Dendritic cell treated with granulocyte-macrophage colony-stimulating factor and Interleukin-4, amounts not matched to agents 40 ng/mL and 50 ng/mL, for 4 days (primary cell): ENCODE results near the gene AGBL1.

ENCODE experiments used
- H3K27ac Mint-ChIP-seq: one replicate; pipeline ENCODE4 v1.8.0; 2022; ENCODE audit warnings: mild to moderate bottlenecking, mixed read lengths
- H3K27me3 Mint-ChIP-seq: one replicate; pipeline ENCODE4 v1.8.0; 2022; ENCODE audit warnings: mild to moderate bottlenecking, mixed read lengths
- H3K36me3 Mint-ChIP-seq: one replicate; pipeline ENCODE4 v1.8.0; 2022; ENCODE audit warnings: low read depth, mixed read lengths
- H3K4me1 Mint-ChIP-seq: one replicate; pipeline ENCODE4 v1.8.0; 2022; ENCODE audit warnings: low read depth, mixed read lengths
- H3K4me3 Mint-ChIP-seq: one replicate; pipeline ENCODE4 v1.8.0; 2022; ENCODE audit warnings: mild to moderate bottlenecking, moderate library complexity, mixed read lengths
- H3K9me3 Mint-ChIP-seq: one replicate; pipeline ENCODE4 v1.8.0; 2022; ENCODE audit warnings: mixed read lengths
- intact Hi-C: fragments of 100-400 bp; cut with micrococcal nuclease; formaldehyde crosslinking; loops from one replicate; pipeline ENCODE4 v1.15.0; 2022

Gene AGBL1

GRCh38 chr15:86079508-86080266 is at the start of gene AGBL1:
Gene AGBL1 (plus strand): TSS chr15:86079871.
- Mint-ChIP-seq H3K4me3 (no peak within 1 kb of the TSS), H3K9me3 (no peaks in the 10 kb centered on the region), H3K36me3 (no peaks in the 10 kb centered on the region), H3K27ac (no peak within 1 kb of the TSS), H3K4me1 (no peaks in the 10 kb centered on the region), H3K27me3 (peaks cover 1% of the 10 kb centered on the region)
- intact Hi-C loops, result no loop called here

DNA sequence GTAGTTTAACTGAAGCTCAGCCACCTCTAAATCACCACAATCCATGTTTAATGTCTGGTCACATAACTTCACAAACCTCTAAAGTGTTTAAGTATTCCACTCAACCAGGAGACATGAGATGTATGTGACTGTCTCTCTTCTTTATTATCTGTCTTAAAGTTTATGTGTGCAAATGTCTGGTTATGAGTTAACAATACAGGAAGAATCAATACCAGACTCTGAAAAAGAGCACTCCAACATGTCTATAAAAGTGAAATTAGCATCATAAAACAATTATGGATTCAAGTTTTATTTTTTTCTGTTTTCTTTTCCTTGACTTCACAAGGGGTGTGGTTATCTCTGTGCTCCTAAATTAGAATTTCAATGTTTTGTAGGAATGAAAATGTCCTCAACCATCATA is 44.8 kb upstream of the AGBL1 start:
- Mint-ChIP-seq H3K27me3 (no peaks in the 10 kb centered on the region), H3K4me3 (no peak overlapping the region), H3K9me3 (no peaks in the 10 kb centered on the region)

GRCh38 chr15:86036243-86036642 is 43.4 kb upstream of the AGBL1 start:
- H3K36me3 Mint-ChIP-seq, result no peaks in the 10 kb centered on the region
- intact Hi-C loops, result no loop called here
- no peaks in the 10 kb centered on the region for H3K4me1 Mint-ChIP-seq
- H3K27me3 Mint-ChIP-seq, result no peaks in the 10 kb centered on the region
- H3K27ac Mint-ChIP-seq, result no peak overlapping the region
- no peaks in the 10 kb centered on the region for H3K9me3 Mint-ChIP-seq
- no peak overlapping the region for H3K4me3 Mint-ChIP-seq

More for the DNA sequence above, 44.8 kb upstream of the AGBL1 start:
- intact Hi-C loops, result no loop called here
- no peaks in the 10 kb centered on the region for H3K36me3 Mint-ChIP-seq
- no peaks in the 10 kb centered on the region for H3K4me1 Mint-ChIP-seq
- H3K27ac Mint-ChIP-seq, result no peak overlapping the region

DNA sequence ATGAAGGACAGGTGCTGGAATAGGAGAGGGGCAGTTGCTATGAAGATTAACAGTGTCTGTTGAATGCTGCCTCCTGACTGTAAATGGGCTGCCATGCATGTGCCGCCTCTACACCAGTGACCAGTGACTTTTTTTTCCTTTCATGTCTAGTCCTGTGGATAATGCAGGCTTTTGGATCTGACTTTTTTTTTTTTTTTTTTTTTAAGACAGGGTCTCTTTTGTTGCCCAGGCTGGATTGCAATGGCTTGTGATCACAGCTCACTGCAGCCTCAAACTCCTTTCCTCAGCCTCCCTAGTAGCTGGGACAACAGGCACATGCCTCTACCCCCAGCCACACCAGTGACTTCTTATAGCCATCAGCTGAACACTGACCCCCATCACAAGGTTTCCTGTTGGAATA is 41.2 kb upstream of the AGBL1 start:
- intact Hi-C loops, result no loop called here
- H3K36me3 Mint-ChIP-seq, result no peaks in the 10 kb centered on the region

GRCh38 chr15:86040356-86041033 is 39.2 kb upstream of the AGBL1 start:
- intact Hi-C loops, result no loop called here
- Mint-ChIP-seq H3K9me3 (no peaks in the 10 kb centered on the region), H3K27me3 (no peaks in the 10 kb centered on the region), H3K36me3 (no peaks in the 10 kb centered on the region), H3K4me1 (no peaks in the 10 kb centered on the region), H3K4me3 (no peak overlapping the region), H3K27ac (no peak overlapping the region)

More for the DNA sequence above, 41.2 kb upstream of the AGBL1 start:
- Mint-ChIP-seq H3K9me3 (no peaks in the 10 kb centered on the region), H3K27me3 (no peaks in the 10 kb centered on the region), H3K27ac (no peak overlapping the region), H3K4me3 (no peak overlapping the region), H3K4me1 (no peaks in the 10 kb centered on the region)

DNA sequence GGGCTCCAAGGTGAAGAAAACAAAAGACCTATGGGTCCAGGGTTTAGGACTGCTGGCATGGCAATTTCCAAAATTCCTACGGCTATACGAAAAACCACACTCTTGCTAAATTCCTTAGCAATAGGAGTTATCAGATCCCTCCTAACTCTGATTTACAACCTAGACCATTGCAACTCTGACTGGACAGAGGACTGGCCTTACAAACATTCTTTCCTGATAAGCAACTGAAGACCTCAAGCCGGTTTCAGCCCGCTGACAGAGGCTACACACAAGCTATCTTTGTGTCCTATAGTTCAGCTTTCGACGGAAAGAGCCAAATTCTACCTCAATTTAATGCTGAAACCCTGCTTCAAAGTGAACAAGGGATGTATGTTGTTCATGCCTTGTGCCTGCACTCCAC is 38.3 kb upstream of the AGBL1 start:
- Mint-ChIP-seq H3K27me3 (no peaks in the 10 kb centered on the region), H3K4me3 (no peak overlapping the region), H3K36me3 (no peaks in the 10 kb centered on the region), H3K4me1 (no peaks in the 10 kb centered on the region), H3K9me3 (no peaks in the 10 kb centered on the region), H3K27ac (no peak overlapping the region)
- intact Hi-C loops, result no loop called here

GRCh38 chr15:86042226-86042625 is 37.4 kb upstream of the AGBL1 start:
- H3K9me3 Mint-ChIP-seq, result no peaks in the 10 kb centered on the region
- no peak overlapping the region for H3K27ac Mint-ChIP-seq
- intact Hi-C loops, result no loop called here
- H3K4me3 Mint-ChIP-seq, result no peak overlapping the region
- no peaks in the 10 kb centered on the region for H3K36me3 Mint-ChIP-seq
- H3K4me1 Mint-ChIP-seq, result no peaks in the 10 kb centered on the region
- H3K27me3 Mint-ChIP-seq, result no peaks in the 10 kb centered on the region

GRCh38 chr15:86044981-86045380 is 34.7 kb upstream of the AGBL1 start:
- Mint-ChIP-seq H3K27ac (no peak overlapping the region), H3K9me3 (no peaks in the 10 kb centered on the region), H3K4me3 (no peak overlapping the region), H3K4me1 (no peaks in the 10 kb centered on the region), H3K27me3 (peaks cover 1% of the 10 kb centered on the region), H3K36me3 (no peaks in the 10 kb centered on the region)
- intact Hi-C loops, result no loop called here

DNA sequence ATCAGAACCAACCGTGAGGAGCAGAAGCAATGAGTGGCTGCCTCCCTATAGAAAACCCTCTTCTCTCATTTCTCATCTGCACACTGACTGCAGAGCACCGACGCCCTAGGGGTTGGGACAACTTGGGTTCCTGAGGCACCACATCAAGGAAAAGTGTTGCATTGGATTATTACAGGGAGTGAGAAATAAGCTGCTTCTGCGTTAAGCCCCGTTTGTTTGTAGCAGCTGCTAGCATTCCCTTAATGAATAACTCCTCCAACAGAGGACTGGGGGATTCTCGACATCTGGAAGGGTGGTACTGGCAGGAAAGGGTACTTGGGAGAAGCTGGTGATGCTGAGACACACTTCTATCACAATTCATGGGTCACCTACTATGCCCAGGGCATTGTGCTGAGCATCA is 25.3 kb upstream of the AGBL1 start:
- Mint-ChIP-seq H3K4me3 (no peak overlapping the region), H3K9me3 (no peaks in the 10 kb centered on the region), H3K36me3 (no peaks in the 10 kb centered on the region), H3K27me3 (no peaks in the 10 kb centered on the region), H3K27ac (no peak overlapping the region), H3K4me1 (no peaks in the 10 kb centered on the region)
- intact Hi-C loops, result no loop called here

- Mint-ChIP-seq H3K27ac (no peak overlapping the region), H3K4me3 (no peak overlapping the region), H3K36me3 (no peaks in the 10 kb centered on the region), H3K4me1 (no peaks in the 10 kb centered on the region), H3K9me3 (no peaks in the 10 kb centered on the region), H3K27me3 (no peaks in the 10 kb centered on the region)
- intact Hi-C loops, result no loop called here
Measured at GRCh38 chr15:86055688-86056087, 24.0 kb upstream of the AGBL1 start.

GRCh38 chr15:86059851-86060250 is 19.8 kb upstream of the AGBL1 start:
- Mint-ChIP-seq H3K4me3 (no peak overlapping the region), H3K9me3 (no peaks in the 10 kb centered on the region)
- intact Hi-C loops, result no loop called here

GRCh38 chr15:86060674-86061073 is 19.0 kb upstream of the AGBL1 start:
- no peak overlapping the region for H3K27ac Mint-ChIP-seq
- intact Hi-C loops, result no loop called here
- H3K36me3 Mint-ChIP-seq, result no peaks in the 10 kb centered on the region
- no peaks in the 10 kb centered on the region for H3K4me1 Mint-ChIP-seq
- no peak overlapping the region for H3K4me3 Mint-ChIP-seq
- no peaks in the 10 kb centered on the region for H3K9me3 Mint-ChIP-seq
- H3K27me3 Mint-ChIP-seq, result no peaks in the 10 kb centered on the region

More at GRCh38 chr15:86059851-86060250, 19.8 kb upstream of the AGBL1 start:
- Mint-ChIP-seq H3K27me3 (no peaks in the 10 kb centered on the region), H3K4me1 (no peaks in the 10 kb centered on the region), H3K27ac (no peak overlapping the region), H3K36me3 (no peaks in the 10 kb centered on the region)

GRCh38 chr15:86061581-86061980 is 18.1 kb upstream of the AGBL1 start:
- H3K9me3 Mint-ChIP-seq, result no peaks in the 10 kb centered on the region
- no peaks in the 10 kb centered on the region for H3K27me3 Mint-ChIP-seq
- no peak overlapping the region for H3K27ac Mint-ChIP-seq
- H3K4me1 Mint-ChIP-seq, result no peaks in the 10 kb centered on the region
- H3K36me3 Mint-ChIP-seq, result no peaks in the 10 kb centered on the region
- intact Hi-C loops, result no loop called here
- H3K4me3 Mint-ChIP-seq, result no peak overlapping the region

GRCh38 chr15:86062646-86063243 is 16.9 kb upstream of the AGBL1 start:
- no peak overlapping the region for H3K4me3 Mint-ChIP-seq
- no peaks in the 10 kb centered on the region for H3K4me1 Mint-ChIP-seq
- no peaks in the 10 kb centered on the region for H3K36me3 Mint-ChIP-seq
- no peak overlapping the region for H3K27ac Mint-ChIP-seq
- no peaks in the 10 kb centered on the region for H3K9me3 Mint-ChIP-seq
- no peaks in the 10 kb centered on the region for H3K27me3 Mint-ChIP-seq
- intact Hi-C loops, result no loop called here
